Measurements from ENCODE around the gene GNLY. TPM values are rescaled to one million over a fixed set of nuclear protein-coding genes. Genes with fewer than 3 reads are reported as not detected.

Gene GNLY
- total and polyA plus RNA-seq, 2 of the 4 experiments (the other 2 are of a cell fraction) = not detected

DNA sequence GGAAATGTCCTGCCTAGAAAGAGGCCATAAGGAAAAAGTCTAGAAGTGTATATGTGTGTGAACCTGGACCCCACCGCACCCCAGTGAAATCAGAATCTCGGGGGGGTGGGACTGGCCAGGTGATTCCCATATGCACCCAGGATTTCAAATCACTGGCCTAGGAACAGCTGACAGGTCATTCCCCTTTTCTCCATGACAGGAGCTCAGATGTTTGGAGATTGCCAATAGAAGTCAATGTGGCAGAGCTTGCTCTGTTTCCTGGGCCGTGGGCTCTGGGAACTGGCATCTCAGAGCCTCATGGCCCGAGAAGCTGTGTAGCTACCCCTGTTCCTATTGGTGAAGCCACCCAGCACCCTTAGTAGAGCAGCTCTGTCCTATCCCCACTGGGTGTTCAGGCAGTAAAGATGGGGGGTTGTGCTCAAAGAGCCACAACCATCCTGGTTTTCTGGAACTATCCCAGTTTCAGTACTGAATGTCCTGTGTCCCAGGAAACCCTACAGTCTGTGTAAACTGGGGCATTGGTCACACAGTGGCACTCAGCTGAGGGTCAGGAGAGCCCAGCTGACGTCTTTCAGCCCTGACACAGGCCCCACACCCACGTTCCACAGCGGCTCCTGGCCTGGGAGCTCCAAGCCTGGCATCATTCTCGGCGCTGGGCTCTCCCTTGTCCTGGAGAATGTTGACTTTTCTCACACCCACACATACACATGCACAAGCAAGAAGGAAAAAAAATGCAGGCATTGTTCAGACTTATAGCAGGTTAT lies 18.9 kb downstream of the GNLY start:
- peak overlapping the region; percentile 24 for H2AFZ ChIP-seq (replicated peaks; ENCODE audit: low read length, poor library complexity)
- H3K9me3 ChIP-seq (ENCODE audit: control insufficient read depth, insufficient read depth, low read length) = no peaks in the 10 kb centered on the region
- H3K14ac ChIP-seq (replicated peaks; ENCODE audit: low read depth, low read length) = no peak overlapping the region
- H3K79me1 ChIP-seq (ENCODE audit: low read depth in 1 of 2, low read length in 2 of 2) = no peaks in the 10 kb centered on the region
- H4K20me1 ChIP-seq (ENCODE audit: insufficient read depth, low read length) = no peaks in the 10 kb centered on the region
- no peak overlapping the region for H3K4me3 ChIP-seq (ENCODE audit: insufficient read depth, low read depth, low read length)
- no peak overlapping the region for H3K27ac ChIP-seq (ENCODE audit: insufficient read depth, low read length)
- ChIA-PET CTCF (interaction anchor here (0.9 kb wide), 1 partner anchor 100 kb away, joined by 3 read pairs; no protein-coding TSS in a partner anchor), POLR2A (ENCODE audit: unreplicated experiment) (no interaction called here)
- H4K8ac ChIP-seq (ENCODE audit: low read depth in 2 of 2, low read length in 2 of 2) = no peak overlapping the region
- H3K56ac ChIP-seq (ENCODE audit: extremely low read depth, insufficient read depth, low read length) = no peak overlapping the region
- BruUV-seq (replicated peaks) = no TSS peak
- no peak overlapping the region for H3K9ac ChIP-seq (ENCODE audit: low read depth, low read length)
- no peaks in the 10 kb centered on the region for H3K36me3 ChIP-seq (ENCODE audit: control insufficient read depth, insufficient read depth, low read length)
- no peak overlapping the region for H2BK120ac ChIP-seq (ENCODE audit: low read depth, low read length)
- H2BK20ac ChIP-seq (ENCODE audit: low read depth, low read length) = no peak overlapping the region
- 0 out of 2 replicates have a peak overlapping the region, but pooled peaks have one; percentile 2 for H2AK5ac ChIP-seq (ENCODE audit: low read depth, low read length)
- H3K23ac ChIP-seq (ENCODE audit: low read depth, low read length) = no peak overlapping the region
- dilution Hi-C loops (cut with HindIII; ENCODE audit: low sequenced_read_pairs, unreplicated experiment) = no loop called here
- H2AK9ac ChIP-seq (replicated peaks; ENCODE audit: low read depth, low read length, poor library complexity) = peak overlapping the region; percentile 53
- H3K27me3 ChIP-seq (ENCODE audit: control insufficient read depth, insufficient read depth, low read length) = peaks cover 6% of the 10 kb centered on the region
- peaks cover 4% of the 10 kb centered on the region; the same call in 1 of the 2 replicates for H3K4me1 ChIP-seq (ENCODE audit: control insufficient read depth, insufficient read depth, low read length)
- in situ Hi-C loops (cut with MboI; ENCODE audit: low sequenced_read_pairs) = no loop called here
- peak; percentile 29; the same call in 1 of the 2 replicates for ATAC-seq (ENCODE audit: low read depth)
- intact Hi-C loops (cut with micrococcal nuclease) = no loop called here
- no peak overlapping the region for H3K4me2 ChIP-seq (ENCODE audit: low read depth, low read length)
- 0 out of 2 replicates have a peak, but pooled peaks cover 2% of the 10 kb centered on the region for H3K9me1 ChIP-seq (ENCODE audit: insufficient read depth, low read length)
- 0 out of 2 replicates have a peak, but pooled peaks have one; percentile 17 for TF ChIP-seq BHLHE40 (IDR thresholded peaks at IDR 0.05; ENCODE audit: low read depth, low read length)
- no peak for TF ChIP-seq CHD1 (IDR thresholded peaks at IDR 0.05; ENCODE audit: low read depth, low read length)
- H2BK5ac ChIP-seq (ENCODE audit: low read depth, low read length, poor library complexity, severe bottlenecking) = no peak overlapping the region
- H2BK15ac ChIP-seq (ENCODE audit: low read depth, low read length) = no peak overlapping the region; the same call in 2 of the 3 replicates
- H4K5ac ChIP-seq (ENCODE audit: low read depth, low read length) = no peak overlapping the region
- WGBS, 2 experiments (ENCODE audit: extremely low coverage in 2 of 2, insufficient read length in 1 of 2) = no CpG with 5 or more reads among the region's 9 CpGs
- no peak overlapping the region for H3K18ac ChIP-seq (ENCODE audit: low read depth, low read length)
- no peak overlapping the region; the same call in 1 of the 2 replicates for H4K91ac ChIP-seq (ENCODE audit: insufficient read depth, low read depth, low read length)
- DNase-seq = peak; percentile 81
- H3K4ac ChIP-seq (ENCODE audit: low read depth, low read length) = no peak overlapping the region

All from IMR-90 (cell line).